ENCODE data around the gene SH2D6.
"Not testable (repeated sequence)": the region's sequence is repeated elsewhere in the genome, so short reads cannot be mapped to it uniquely, and the experiment has no call there.

SH2D6 gene

DNA sequence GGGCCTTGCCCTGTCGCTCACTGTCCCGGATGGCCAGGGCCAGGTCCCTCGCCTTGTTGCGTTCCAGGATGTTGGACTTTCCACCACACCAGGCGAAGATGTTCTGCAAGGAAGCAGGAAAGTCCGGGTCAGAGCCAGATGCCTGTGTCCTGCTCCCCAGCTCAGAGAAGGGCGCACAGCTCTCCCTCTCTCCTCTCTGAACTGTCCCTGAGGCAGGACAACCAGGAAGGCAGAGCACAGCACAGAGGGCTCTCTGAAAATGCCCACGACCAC is 19.4 kb upstream of the SH2D6 start:
- DNase-seq, result no peak

DNA sequence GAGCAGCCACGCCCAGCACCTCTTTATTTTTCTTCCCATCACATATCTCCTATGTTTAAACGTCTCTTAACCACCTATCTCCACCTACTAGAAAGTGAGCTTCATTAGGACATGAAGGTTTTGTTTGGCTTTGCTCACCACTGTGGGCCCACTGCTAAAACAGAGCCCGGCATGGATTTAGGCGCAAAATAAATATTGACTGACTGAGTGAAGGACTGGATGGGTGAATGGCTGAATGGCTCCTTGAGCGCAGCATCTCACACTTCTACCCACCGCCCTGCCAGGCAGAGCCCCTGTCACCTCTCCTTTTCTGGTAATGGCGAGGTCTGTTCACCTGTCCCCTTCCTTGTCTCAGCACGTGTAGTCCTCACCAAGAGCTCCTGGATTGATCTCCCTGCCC is 18.5 kb upstream of the SH2D6 start:
- DNase-seq, result no peak

DNA sequence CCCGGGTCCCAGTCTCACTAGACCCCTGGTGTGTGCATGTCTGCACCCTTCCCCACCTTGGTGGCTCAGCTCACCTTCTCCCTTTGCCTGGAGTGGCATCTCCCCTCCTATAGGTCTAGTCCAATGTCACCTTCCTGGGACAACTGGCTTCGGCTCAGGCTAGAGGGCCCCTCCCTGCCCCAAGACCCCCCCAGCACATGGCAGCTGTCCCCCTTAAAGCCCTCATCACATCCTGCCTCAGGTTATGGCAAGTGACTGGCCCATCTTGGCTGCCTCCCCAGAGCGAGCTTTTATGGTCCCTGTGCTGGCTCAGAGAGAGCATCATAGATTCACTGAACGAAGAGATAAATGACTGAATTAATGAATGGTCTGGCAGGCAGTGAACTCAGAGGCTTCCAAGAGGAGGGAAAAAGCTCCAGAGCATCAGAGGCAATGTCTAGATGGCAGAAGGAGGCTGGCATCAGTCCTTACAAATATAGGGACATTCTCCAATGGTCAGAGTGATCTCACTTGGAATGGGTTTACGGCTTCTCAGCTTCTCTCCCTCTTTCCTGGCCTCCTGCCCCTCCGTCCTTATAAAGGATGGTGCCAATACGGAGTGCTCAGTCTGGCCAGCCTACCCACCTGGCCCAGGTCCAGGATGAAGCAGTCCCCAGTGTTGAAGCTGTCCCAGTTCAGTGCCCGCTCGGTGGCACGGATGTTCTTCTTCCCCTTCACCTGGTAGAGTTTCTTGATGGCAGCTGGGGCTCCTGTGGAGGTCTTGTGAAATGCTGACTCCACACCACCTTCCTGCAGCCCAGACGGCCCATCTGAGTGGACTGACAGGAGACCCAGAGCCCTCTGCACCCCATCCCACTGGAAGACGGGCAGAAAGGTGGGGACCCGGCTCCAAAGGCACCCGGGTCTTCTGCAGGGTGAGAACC is 17.7 kb upstream of the SH2D6 start:
- DNase-seq, result no peak

DNA sequence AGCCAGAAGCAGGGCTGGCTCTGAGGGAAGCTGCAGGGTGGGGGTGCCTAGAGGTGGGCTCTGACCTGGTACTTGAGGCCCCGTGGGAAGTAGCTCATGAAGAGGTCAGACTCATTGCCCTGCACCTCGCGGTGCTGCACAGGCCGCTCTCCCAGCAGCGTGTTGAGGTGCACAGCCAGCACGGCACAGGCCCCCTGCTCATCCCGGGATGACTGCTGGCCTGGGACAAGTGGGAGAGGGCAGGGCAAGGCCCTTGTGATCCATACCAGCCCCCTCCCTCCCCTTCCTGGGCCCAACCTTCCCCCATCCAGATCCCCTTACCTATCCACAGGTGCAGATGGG is 17.1 kb upstream of the SH2D6 start:
- no peak for DNase-seq

DNA sequence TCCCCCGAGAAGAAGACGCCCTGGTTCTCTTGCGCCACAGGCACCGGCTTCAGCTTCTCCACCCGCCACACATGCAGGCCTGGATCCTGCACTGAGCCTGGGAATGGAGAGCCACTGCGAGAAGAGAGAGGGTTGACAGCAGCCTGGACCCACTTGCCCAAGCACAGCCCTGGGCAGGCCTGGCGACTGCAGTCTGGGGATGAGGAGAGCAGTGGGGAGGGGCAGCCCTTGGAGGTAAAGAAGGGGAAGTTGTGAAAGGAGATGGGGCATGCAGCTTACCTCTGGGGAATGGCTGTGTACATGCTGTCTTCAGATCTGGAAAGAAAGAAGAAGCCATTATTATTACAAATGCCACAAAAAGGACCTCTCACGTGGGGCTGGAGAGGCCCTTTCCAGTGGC is 16.7 kb upstream of the SH2D6 start:
- no peak for DNase-seq

DNA sequence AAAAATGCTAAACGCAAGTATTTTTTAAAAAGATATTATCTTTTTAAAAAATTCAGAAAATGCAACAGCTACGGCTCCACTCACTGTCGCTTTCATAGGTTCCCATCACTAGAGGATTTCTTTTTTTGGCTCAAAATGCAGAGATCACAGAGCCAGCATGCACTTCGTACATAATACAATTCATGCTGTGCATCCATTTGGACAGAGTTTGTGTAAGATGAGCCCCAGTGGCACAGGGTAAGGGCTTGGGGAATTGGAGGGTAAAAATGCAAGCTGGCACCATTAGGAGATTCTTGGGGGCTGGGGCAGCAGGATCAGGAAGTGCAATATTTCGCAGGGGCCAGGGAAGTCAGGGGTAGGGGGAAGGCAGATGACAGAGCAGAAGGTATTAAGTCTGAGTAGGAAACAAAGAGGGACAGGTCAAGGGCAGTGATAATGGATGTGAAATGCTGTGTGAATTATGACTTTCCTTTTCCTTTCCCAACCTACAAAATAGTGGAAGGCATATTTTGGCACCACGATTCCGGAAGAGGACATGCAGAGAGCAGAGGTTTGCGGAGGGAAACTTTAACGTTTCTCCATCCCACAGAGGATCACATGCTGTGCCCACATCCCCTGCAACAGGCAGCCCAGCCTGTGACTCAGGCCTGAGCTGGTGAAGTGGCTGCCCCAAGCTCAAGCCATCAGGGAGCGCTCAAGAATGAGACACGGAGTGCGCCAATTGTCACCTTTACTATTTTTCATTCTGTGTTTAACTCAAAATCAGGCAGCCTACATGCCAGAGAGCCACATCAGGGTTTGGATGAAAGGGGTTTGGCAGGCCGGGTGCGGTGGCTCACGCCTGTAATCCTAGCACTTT is 13.1 kb upstream of the SH2D6 start:
- DNase-seq, result peak; percentile 40

DNA sequence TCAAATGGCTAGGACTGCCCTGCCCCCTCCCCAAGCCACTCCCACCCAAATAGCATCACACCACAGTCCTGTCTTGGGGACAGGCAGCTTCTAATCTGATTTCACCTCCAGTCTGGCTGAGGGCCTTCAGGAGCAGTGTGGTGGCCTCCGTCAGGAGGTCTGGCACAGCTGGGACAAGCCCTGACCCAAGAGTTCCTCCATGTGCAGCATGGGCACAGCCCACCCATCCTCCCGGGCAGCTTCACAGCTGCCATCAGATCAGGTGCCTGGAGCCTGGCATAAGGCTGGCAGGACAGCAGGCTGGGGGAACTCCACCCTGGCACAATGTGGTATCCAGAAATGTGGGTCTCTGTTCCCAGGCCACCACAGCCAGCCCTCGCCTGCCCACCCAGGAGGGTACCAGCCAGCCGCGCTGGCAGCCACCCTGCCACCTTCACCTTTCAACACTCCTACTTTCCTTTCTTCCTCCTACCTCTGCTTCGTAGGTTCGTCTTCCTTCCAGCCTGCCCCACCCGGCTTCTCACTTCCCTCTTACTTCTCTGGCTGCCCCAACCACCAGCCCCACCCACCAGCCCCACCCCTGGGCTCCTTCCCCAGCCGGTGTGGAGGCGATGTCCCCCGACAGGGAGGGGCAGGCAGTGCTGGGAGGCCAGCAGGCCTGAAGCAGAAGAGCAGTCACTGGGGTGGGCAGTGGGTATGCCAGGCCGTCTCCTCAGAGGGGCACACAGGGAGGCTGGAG is 8.5 kb upstream of the SH2D6 start, which contains the start of gene CAPG:
CAPG (minus strand) TSS at position 522 of the 739 bp plus-strand sequence. CDS start 8,221 bp downstream, outside the sequence.
- DNase-seq, result no peak

DNA sequence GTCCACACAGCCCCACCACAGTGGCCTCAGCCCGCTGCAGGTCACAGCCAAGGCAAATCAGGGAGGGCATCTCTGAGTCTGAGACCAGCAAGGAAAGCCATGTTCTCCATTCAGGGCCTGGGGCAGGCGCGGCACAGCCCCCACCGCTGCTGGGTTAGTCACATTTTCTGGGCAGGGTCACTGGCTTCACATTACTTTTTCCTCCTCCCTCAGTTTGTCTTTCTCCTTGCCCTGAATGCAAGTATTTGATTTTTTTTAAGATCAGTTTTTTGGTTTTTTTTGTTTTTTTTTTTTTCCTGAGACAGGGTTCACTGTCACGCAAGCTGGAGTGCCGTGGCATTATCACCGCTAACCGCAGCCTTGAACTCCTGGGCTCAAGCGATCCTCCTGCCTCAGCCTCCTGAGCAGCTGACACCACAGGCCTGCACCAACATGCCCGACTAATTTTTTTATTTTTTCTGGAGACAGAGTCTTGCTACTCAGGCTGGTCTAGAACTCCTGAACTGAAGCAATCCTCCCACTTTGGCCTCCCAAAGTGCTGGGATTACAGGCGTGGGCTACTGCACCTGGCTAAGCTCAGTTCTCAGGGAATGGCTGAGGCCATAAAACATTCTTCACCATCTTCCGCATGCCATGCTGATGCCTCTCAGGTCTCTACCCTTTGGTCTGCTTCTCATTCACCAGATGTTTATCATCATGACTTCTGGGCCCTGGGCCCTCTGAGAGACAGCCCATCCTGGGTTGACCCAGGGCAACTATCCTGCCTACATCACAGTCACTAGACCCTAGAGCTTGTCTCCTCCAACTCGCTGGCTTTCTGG is 7.7 kb upstream of the SH2D6 start:
- DNase-seq, result no peak

DNA sequence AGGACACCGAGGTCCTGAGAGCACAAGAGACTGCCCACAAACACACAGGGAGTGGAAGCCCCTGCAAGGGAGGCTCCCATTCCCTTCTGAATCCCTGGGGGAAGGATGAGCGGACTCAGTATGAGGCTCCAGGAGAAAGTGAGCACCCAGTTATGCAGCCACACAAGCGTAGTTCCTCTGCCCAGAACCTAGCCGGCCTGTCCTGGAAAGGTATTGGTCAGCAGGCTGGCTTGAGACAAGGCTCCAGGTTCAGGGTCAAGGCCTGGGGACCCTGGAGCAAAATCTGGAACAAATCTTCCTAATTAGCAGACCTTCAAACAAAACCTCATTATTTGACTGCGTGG is 7.1 kb upstream of the SH2D6 start:
- DNase-seq, result no peak

DNA sequence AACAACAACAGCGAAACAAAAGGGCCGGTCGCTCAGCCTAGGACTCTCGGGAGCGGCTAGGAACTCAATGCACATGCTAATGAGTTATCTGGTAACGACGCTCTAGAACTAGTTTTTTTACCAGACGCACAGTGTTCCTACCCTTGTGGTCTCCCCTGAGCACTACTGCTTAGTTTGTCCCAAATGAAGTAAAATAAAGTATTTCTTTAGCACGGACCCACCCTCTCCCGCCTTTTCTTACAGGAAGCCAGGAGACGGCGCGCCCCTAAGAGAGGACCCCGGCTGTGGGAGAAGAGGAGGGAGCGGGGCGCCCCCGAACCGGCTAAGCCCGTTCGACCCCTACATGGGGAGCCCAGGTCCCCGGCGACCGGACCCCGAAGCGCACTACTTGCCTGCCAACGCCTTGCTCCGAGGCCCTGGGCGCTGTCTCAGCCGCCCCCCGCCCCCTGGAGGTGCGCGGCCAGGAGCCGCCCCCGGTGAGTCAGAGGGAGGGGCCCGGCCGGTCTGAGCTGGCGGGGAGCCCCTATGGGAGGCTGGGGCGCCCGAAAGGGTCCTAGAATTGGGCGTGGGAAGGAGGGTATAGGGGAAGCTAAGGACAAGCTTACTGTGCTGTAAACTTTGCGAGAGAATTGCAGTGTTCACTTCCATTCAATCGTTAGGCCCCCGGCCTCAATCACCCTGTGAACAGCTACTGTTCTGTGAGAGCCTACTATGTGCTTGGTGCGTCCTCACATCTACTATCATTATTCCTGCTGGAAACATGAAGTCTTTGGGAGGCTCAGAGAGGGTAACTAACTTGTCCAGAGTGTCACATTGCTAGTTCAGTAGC is 4.7 kb upstream of the SH2D6 start:
- DNase-seq, result peak; percentile 51

DNA sequence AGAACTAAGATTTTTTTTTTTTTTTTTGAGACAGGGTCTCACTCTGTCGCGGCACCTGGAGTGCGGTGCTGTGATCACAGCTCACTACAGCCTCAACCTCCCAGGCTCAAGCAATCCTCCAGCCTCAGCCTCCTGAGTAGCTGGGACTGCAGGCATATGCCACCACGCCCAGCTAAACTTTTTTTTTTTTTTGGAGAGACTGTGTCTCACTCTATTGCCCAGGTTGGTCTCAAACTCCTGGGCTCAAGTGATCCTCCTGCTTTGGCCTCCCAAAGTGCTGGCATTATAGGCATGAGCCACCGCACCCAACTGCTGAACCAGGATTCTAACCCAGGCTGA is 4.1 kb upstream of the SH2D6 start:
- not testable (repeated sequence) for DNase-seq

DNA sequence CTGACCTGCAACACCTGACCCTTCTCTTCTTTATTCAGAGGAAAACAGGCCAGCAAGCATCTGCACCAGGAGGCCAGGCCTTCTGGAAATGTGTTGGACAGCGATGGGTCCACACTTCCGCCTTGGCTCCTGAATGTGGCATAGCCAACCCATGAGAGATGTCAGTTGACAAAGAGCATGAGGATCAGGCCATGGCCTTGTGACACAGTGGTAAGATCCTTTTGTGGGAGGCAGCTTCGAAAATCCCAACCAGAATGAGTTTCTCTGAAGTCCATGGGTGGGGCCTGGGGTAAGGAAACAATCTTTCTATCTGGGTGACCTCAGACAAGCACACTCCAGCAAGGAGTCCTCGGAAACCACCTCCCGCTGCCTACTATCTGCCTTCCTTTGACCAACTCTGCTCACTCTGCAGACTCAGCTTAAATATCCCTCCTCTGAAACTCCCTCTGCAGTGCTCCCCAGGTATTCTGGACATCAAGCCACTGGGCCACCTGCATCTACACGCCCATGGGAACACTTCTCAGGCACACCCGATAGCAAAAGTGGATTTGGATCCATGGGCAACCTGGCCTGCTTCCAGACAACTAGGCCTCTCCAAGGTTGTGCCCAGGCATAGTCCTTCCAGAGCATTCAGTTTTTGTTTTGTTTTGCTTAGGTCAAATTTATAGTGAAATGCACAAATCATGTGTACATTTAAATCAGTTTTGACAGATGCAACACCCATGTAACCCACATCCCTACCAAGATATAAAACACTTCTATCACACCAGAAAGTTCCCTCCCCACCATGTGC is 3.6 kb upstream of the SH2D6 start:
- no peak for DNase-seq

DNA sequence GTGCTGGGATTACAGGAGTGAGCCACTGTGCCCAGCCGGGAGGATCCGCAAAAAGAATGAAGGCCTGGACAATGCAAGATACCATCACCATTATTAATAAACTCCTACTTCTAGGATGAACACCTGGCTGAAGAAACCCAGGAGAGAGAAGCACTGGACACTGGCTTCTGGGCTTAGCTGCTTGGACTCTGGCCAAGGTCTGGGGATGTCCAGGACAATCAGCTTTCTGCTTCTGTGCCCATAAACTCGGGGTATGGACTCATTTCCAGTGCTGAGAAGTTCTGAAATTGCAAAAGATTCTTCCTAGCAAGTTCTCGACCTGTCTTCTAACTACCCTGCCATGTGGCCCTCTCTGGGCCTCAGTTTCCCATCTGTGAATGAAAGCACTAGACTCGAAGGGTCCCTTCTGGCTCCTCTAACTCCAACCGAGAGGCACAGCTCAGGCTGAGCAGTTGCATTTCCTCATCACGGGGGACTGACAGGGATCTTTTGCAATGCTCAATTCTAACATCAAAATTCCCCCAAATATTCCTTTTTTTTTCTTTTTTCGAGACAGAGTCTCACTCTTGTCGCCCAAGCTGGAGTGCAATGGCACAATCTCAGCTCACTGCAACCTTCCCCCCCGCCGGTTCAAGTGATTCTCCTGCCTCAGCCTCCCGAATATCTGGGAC is 2.4 kb upstream of the SH2D6 start:
- DNase-seq, result no peak

DNA sequence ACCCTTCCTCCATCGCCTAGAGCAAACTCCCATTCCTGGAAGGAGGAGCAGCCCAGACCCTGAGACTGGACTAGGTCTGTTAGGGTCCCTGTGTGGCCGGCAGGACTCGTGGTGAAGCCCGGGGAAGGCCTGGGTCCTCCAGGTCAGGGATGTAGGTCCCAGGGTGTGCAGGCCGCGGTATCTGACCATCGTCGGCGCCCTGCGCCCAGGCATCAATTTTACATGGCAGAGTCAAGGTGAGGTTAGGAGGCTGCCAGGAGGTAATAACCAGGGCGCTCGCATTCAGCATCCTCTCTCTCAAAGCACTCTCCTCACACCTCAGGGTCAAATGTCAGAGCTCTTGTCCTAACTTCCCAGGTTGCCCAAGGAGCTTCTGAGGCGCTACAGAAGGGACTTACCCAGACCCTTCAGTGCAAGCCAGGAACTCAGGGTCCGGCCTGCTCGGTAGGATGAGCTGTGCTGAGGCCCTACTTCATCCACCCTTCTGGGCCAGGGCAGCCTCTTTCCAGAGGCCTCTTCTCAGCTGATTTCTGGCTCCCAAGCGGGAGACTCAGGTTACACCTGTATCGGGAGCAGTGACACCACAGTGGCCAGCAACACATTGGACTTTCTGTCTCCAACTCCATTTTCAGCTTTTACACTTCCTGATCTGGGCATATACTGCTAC is 628 bp downstream of the SH2D6 start:
- no peak for DNase-seq

DNA sequence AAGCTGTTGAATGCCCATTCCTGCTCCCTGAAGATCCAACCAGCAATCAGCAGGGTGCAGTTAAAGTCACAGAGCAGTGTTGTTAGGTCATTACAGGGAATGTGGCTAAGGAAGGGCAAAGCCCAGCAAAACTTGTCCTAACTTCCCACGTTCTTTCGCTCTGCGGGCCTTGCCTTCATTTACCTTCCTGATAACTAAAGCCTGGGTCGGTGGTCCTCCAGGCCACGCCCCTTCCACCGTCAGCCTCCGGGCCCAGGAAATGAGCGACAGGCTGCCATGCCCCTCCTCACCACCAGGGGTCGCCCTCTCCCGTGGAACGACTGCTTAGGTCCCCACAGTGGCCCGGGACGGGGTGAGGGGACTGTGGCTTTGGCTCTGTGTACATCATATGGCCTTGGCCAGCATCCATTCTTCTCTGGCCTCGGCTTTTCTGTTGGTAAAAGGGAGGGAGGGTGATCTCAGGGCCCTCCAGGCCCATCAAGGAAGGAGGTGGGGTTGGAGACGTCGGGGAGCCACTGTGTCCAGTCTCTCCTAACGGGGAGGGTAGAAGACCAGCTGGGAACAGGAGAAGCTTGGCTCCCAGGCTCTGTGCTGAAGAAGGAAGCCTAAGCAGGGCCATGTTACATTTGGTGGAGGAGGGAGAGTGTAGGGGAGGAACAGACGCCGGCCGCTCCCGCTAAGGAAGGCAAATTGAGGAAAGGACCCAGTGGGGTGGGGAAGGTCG is 2.2 kb downstream of the SH2D6 start:
- peak; percentile 85 for DNase-seq

DNA sequence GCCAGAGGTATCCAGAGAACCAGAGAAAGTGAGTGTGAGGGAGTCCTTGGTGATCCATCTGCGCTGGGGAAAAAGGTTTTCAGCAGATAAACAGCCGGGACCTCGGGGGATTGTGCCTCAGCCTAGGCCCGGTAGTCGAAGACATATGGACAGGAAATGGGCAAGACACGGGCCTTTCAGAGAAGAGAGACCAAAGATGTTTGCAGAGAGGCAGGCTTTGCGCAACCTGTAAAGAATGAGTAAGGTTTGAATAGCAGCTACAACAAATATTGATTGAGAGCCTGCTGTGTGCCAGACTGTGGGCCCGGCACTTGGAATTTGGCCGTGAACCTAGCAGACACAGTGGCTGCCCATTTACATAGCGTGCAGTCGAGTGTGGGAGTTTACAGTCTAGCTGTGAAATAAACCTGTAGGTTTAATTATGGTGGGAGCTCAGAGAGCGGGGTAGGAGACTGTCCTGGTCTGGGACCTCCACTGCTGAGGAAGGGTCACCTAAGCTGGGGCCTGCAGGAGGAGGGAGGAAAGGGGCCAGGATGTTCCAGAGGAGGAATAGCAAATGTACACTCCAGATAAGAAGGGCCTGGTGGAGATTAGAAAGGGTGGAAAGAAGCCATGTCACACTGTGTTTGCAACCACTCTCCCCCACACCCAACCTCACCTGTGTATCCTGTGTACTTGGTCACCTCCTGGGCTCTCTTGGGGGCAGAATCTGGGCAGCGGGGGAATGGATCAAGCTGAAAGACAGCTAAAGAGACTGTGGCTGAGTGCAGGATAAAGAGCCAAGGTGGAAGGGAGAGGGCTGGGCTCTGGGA is 3.0 kb downstream of the SH2D6 start:
- DNase-seq, result peak; percentile 94

DNA sequence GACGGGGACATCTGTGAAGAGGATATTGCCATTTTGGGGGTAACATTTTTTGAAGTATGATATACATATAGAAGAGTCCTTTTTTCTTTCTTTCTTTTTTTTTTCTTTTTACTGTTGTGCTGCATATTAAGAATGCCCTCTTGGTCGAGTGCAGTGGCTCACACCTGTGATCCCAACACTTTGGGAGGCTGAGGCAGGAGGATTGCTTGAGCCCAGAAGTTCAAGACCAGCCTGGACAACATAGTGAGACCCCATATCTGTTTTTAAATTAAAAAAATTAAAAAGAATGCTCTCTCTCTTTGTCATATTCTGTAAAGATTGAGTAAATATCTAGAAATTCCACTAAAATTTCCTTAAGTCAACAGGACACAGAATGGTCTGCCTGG is 3.6 kb downstream of the SH2D6 start:
- no peak for DNase-seq

DNA sequence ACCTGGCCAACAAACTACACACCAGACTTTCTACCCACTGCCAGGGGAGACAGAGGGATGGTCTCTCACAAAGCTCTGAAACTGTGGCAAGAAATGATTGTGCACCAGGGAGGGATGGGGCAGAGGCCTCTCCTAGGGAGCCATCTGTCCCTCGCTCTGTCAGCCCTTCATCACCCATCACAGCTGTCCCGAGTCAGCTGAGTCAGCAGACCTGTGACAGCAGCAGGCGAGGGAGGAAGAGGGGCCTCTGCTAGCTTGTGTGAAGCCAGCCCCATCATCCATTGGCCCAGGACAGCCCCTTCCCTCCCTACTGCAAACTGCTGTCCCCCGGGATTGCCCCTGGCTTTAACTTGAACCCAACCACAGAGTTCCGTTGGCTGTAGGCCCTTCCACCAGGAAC is 5.0 kb downstream of the SH2D6 start:
- no peak for DNase-seq

All from NCI-H69 (cell line).